HEK293 (cell line): Measurements from ENCODE around the gene MYOM1.

Experiments
- CTCF ChIA-PET: fragments of 350-600 bp; formaldehyde crosslinking; extraction: SDS; loops from one replicate; lab custom pipeline; 2021; ENCODE audit warnings: antibody characterized with exemption; lab: Yijun Ruan, JAX
- POLR2A ChIA-PET: fragments of 300-600 bp; formaldehyde crosslinking; extraction: SDS; loops from one replicate; lab custom pipeline; 2020; ENCODE audit warnings: antibody characterized with exemption, inconsistent platforms; lab: Yijun Ruan, JAX
- H3K27ac ChIP-seq: fragments of 200-500 bp; sonication (Bioruptor generic); 2 replicates; pipeline ENCODE4 v1.5.1; 2014; ENCODE audit warnings: low read depth, low read length, control low read depth, inconsistent platforms; ENCODE audit errors: extremely low read depth
- H3K36me3 ChIP-seq, 2 experiments: fragments of 200-500 bp in 1 of 2; sonication (Bioruptor generic) in 1 of 2; 1 replicate in 1 of 2; 2 replicates in 1 of 2; pipeline ENCODE4 v1.5.1; 2014 to 2017; ENCODE audit warnings: inconsistent platforms in 2 of 2, low read length in 2 of 2; ENCODE audit not compliant: control insufficient read depth in 2 of 2, insufficient read depth in 1 of 2
- H3K4me1 ChIP-seq: fragments of 200-500 bp; sonication (Bioruptor generic); 2 replicates; pipeline ENCODE4 v1.5.1; 2014; ENCODE audit warnings: mild to moderate bottlenecking, low read length, inconsistent platforms; ENCODE audit not compliant: control insufficient read depth, insufficient read depth
- H3K4me3 ChIP-seq: 2 replicates; pipeline ENCODE4 v1.5.1; 2011; ENCODE audit warnings: low read depth, mild to moderate bottlenecking, control low read depth, low read length, moderate library complexity
- H3K9me3 ChIP-seq: fragments of 200-500 bp; sonication (Bioruptor generic); 2 replicates; pipeline ENCODE4 v1.5.1; 2014; ENCODE audit warnings: low read depth, low read length, inconsistent platforms; ENCODE audit not compliant: control insufficient read depth, insufficient read depth
- EGR2 ChIP-seq: fragments of 450-650 bp; formaldehyde crosslinking; IDR thresholded peaks from 2 replicates; pipeline ENCODE4 v1.5.1; 2016; ENCODE audit warnings: low read depth, missing biosample characterization, missing genetic modification characterization
- KLF8 ChIP-seq: fragments of 450-650 bp; formaldehyde crosslinking; IDR thresholded peaks from 2 replicates; pipeline ENCODE4 v1.5.1; 2016; ENCODE audit warnings: missing biosample characterization, missing genetic modification characterization
- SP7 ChIP-seq: fragments of 450-650 bp; formaldehyde crosslinking; IDR thresholded peaks from 2 replicates; pipeline ENCODE4 v1.5.1; 2016; ENCODE audit warnings: missing biosample characterization, missing genetic modification characterization
- ZBTB48 ChIP-seq: fragments of 450-650 bp; formaldehyde crosslinking; IDR thresholded peaks from 2 replicates; pipeline ENCODE4 v1.5.1; 2016; ENCODE audit warnings: missing biosample characterization, missing genetic modification characterization
- ZFHX2 ChIP-seq: fragments of 450-650 bp; formaldehyde crosslinking; conservative IDR thresholded peaks from 2 replicates; pipeline ENCODE4 v1.5.1; 2016; ENCODE audit warnings: missing biosample characterization, missing genetic modification characterization
- ZFP37 ChIP-seq: fragments of 450-650 bp; formaldehyde crosslinking; IDR thresholded peaks from 2 replicates; pipeline ENCODE4 v1.5.1; 2016; ENCODE audit warnings: missing biosample characterization, missing genetic modification characterization
- ZNF169 ChIP-seq: fragments of 450-650 bp; formaldehyde crosslinking; IDR thresholded peaks from 2 replicates; pipeline ENCODE4 v1.5.1; 2016; ENCODE audit warnings: missing biosample characterization, missing genetic modification characterization
- ZNF24 ChIP-seq: fragments of 450-650 bp; formaldehyde crosslinking; IDR thresholded peaks from 2 replicates; pipeline ENCODE4 v1.5.1; 2016; ENCODE audit warnings: missing biosample characterization, missing genetic modification characterization
- ZNF274 ChIP-seq, 2 experiments: fragments of 200-500 bp in 1 of 2; fragments of 450-650 bp in 1 of 2; sonication (Bioruptor generic) in 1 of 2; formaldehyde crosslinking in 1 of 2; IDR thresholded peaks; 2 replicates each; pipeline versions ENCODE4 v1.5.1 to v1.6.1; 2014 to 2016; ENCODE audit warnings: borderline replicate concordance in 1 of 2, inconsistent platforms in 1 of 2, low read length in 1 of 2, missing biosample characterization in 1 of 2, missing genetic modification characterization in 1 of 2
- ZNF501 ChIP-seq: fragments of 450-650 bp; formaldehyde crosslinking; IDR thresholded peaks from 2 replicates; pipeline ENCODE4 v1.5.1; 2016; ENCODE audit warnings: missing biosample characterization, missing genetic modification characterization
- ZNF623 ChIP-seq: fragments of 450-650 bp; formaldehyde crosslinking; IDR thresholded peaks from 2 replicates; pipeline ENCODE4 v1.5.1; 2016; ENCODE audit warnings: missing biosample characterization, missing genetic modification characterization
- ZSCAN16 ChIP-seq: fragments of 450-650 bp; formaldehyde crosslinking; IDR thresholded peaks from 2 replicates; pipeline ENCODE4 v1.5.1; 2016; ENCODE audit warnings: missing biosample characterization, missing genetic modification characterization
- TF ChIP-seq, protein P1 (sequence below): fragments of 450-650 bp; formaldehyde crosslinking; conservative IDR thresholded peaks from 2 replicates; pipeline ENCODE4 v1.5.1; 2016; ENCODE audit warnings: low read depth, missing biosample characterization, missing genetic modification characterization
- TF ChIP-seq, protein P2 (sequence below): fragments of 450-650 bp; formaldehyde crosslinking; IDR thresholded peaks from 2 replicates; pipeline ENCODE4 v1.5.1; 2016; ENCODE audit warnings: missing biosample characterization, missing genetic modification characterization
- TF ChIP-seq, protein P3 (sequence below): fragments of 450-650 bp; formaldehyde crosslinking; IDR thresholded peaks from 2 replicates; pipeline ENCODE4 v1.5.1; 2017; ENCODE audit warnings: missing biosample characterization, mild to moderate bottlenecking, missing genetic modification characterization, moderate library complexity
- TF ChIP-seq, protein P4 (sequence below): fragments of 450-650 bp; formaldehyde crosslinking; IDR thresholded peaks from 2 replicates; pipeline ENCODE4 v1.5.1; 2016; ENCODE audit warnings: missing biosample characterization, missing genetic modification characterization
- TF ChIP-seq, protein P5 (sequence below): fragments of 450-650 bp; formaldehyde crosslinking; IDR thresholded peaks from 2 replicates; pipeline ENCODE4 v1.5.1; 2016; ENCODE audit warnings: missing biosample characterization, missing genetic modification characterization

Gene MYOM1

DNA sequence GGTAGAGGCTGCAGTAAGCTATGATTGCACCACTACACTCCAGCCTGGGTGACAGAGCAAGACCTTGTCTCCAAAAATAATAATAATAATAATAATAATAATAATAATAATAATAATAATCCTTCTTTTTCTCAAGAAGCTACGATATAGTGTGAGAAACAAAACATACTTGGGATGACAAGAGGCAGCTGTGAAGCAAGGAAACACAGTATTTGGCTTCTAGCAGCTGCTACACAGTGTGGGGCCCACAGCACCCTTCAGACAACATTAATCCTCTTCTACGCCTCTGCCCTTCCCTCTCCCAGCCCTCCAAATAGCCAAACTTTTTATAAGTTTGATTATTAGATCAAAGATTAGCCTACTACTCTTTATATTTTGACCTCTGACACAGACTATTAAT is 62.2 kb downstream of the MYOM1 start (continued):
- no peak for TF ChIP-seq ZBTB48

DNA sequence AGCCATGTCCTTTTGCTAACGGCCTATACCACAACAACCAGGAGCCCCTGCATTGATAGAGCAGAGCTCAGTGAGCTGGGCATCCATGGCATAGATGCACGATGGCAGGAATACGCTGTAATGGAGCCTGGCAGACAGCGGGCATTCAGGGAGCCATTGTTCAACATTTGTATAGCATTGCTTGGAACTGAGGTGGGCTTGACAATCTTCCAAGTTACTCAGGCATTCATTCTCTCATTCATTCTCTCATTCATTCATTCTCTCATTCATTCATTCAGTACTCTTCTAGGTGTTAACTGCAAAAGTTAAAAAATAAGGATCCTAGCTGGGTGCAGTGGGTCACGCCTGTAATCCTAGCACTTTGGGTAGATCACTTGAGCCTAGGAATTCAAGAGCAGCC is 62.7 kb downstream of the MYOM1 start:
- TF ChIP-seq ZNF274 (IDR thresholded peaks at IDR 0.05; ENCODE audit: low read length) (no peak), ZNF274 (tag by site-specific recombination; IDR thresholded peaks at IDR 0.05; ENCODE audit: borderline replicate concordance) (no peak), KLF8 (tag by site-specific recombination) (no peak), SP7 (tag by site-specific recombination) (no peak), ZNF24 (tag by site-specific recombination) (no peak), ZFP37 (tag by site-specific recombination) (no peak)
- TF ChIP-seq, protein P1, sequence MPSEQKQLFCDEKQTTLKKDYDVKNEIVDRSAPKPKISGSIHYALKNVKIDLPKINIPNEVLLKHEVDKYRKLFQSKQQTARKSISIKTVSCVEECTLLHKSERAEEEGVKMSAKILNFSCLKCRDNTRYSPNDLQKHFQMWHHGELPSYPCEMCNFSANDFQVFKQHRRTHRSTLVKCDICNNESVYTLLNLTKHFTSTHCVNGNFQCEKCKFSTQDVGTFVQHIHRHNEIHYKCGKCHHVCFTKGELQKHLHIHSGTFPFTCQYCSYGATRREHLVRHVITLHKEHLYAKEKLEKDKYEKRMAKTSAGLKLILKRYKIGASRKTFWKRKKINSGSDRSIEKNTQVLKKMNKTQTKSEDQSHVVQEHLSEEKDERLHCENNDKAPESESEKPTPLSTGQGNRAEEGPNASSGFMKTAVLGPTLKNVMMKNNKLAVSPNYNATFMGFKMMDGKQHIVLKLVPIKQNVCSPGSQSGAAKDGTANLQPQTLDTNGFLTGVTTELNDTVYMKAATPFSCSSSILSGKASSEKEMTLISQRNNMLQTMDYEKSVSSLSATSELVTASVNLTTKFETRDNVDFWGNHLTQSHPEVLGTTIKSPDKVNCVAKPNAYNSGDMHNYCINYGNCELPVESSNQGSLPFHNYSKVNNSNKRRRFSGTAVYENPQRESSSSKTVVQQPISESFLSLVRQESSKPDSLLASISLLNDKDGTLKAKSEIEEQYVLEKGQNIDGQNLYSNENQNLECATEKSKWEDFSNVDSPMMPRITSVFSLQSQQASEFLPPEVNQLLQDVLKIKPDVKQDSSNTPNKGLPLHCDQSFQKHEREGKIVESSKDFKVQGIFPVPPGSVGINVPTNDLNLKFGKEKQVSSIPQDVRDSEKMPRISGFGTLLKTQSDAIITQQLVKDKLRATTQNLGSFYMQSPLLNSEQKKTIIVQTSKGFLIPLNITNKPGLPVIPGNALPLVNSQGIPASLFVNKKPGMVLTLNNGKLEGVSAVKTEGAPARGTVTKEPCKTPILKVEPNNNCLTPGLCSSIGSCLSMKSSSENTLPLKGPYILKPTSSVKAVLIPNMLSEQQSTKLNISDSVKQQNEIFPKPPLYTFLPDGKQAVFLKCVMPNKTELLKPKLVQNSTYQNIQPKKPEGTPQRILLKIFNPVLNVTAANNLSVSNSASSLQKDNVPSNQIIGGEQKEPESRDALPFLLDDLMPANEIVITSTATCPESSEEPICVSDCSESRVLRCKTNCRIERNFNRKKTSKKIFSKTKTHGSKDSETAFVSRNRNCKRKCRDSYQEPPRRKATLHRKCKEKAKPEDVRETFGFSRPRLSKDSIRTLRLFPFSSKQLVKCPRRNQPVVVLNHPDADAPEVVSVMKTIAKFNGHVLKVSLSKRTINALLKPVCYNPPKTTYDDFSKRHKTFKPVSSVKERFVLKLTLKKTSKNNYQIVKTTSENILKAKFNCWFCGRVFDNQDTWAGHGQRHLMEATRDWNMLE (tag by site-specific recombination): no peak
- Histone ChIP-seq H3K4me1 (0 out of 2 replicates have a peak, but pooled peaks cover 6% of the 10 kb centered on the region), H3K9me3 (no peaks in the 10 kb centered on the region), H3K36me3 (no peaks in the 10 kb centered on the region), H3K4me3 (no peak overlapping the region), H3K27ac (no peak overlapping the region)
- CTCF ChIA-PET: interaction anchor here (0.8 to 1.0 kb wide), 2 partner anchors 28 to 224 kb away, joined by 3 to 4 read pairs; no protein-coding TSS in a partner anchor
- POLR2A ChIA-PET: no interaction called here

DNA sequence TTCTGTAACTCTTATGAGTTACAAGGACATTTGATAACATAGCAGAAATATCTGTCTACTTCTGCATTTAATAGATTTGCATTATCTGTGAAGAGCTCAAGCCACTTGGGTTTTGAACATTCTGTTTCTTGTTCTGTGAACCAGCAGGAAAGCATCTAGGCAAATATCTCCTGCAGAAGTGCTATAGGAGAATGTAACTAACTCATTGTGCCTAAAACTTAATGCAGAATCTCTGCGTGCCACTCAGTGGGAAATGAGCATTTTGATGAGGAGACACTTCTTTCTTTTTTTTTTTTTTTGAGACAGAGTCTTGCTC is 63.5 kb downstream of the MYOM1 start:
- POLR2A ChIA-PET: no interaction called here
- no peak overlapping the region for H3K4me3 ChIP-seq
- H3K4me1 ChIP-seq: 0 out of 2 replicates have a peak, but pooled peaks cover 6% of the 10 kb centered on the region
- no peaks in the 10 kb centered on the region for H3K36me3 ChIP-seq
- no peak overlapping the region for H3K27ac ChIP-seq
- TF ChIP-seq ZSCAN16 (no peak), ZNF623 (tag by site-specific recombination) (no peak), ZNF501 (tag by site-specific recombination) (no peak), ZNF169 (tag by site-specific recombination) (no peak), ZFHX2 (tag by site-specific recombination) (no peak), EGR2 (tag by site-specific recombination) (no peak)
- TF ChIP-seq, protein P2, sequence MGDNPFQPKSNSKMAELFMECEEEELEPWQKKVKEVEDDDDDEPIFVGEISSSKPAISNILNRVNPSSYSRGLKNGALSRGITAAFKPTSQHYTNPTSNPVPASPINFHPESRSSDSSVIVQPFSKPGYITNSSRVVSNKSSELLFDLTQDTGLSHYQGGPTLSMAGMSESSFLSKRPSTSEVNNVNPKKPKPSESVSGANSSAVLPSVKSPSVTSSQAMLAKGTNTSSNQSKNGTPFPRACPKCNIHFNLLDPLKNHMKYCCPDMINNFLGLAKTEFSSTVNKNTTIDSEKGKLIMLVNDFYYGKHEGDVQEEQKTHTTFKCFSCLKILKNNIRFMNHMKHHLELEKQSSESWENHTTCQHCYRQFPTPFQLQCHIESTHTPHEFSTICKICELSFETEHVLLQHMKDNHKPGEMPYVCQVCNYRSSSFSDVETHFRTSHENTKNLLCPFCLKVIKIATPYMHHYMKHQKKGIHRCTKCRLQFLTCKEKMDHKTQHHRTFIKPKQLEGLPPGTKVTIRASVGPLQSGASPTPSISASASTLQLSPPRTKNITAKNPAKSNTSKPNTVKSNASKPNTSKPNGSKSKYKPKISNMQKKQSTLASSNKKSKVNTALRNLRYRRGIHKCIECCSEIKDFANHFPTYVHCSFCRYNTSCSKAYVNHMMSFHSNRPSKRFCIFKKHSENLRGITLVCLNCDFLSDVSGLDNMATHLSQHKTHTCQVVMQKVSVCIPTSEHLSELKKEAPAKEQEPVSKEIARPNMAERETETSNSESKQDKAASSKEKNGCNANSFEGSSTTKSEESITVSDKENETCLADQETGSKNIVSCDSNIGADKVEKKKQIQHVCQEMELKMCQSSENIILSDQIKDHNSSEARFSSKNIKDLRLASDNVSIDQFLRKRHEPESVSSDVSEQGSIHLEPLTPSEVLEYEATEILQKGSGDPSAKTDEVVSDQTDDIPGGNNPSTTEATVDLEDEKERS (tag by site-specific recombination): no peak
- TF ChIP-seq, protein P3, sequence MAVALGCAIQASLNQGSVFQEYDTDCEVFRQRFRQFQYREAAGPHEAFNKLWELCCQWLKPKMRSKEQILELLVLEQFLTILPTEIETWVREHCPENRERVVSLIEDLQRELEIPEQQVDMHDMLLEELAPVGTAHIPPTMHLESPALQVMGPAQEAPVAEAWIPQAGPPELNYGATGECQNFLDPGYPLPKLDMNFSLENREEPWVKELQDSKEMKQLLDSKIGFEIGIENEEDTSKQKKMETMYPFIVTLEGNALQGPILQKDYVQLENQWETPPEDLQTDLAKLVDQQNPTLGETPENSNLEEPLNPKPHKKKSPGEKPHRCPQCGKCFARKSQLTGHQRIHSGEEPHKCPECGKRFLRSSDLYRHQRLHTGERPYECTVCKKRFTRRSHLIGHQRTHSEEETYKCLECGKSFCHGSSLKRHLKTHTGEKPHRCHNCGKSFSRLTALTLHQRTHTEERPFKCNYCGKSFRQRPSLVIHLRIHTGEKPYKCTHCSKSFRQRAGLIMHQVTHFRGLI (tag by site-specific recombination): no peak
- TF ChIP-seq, protein P4, sequence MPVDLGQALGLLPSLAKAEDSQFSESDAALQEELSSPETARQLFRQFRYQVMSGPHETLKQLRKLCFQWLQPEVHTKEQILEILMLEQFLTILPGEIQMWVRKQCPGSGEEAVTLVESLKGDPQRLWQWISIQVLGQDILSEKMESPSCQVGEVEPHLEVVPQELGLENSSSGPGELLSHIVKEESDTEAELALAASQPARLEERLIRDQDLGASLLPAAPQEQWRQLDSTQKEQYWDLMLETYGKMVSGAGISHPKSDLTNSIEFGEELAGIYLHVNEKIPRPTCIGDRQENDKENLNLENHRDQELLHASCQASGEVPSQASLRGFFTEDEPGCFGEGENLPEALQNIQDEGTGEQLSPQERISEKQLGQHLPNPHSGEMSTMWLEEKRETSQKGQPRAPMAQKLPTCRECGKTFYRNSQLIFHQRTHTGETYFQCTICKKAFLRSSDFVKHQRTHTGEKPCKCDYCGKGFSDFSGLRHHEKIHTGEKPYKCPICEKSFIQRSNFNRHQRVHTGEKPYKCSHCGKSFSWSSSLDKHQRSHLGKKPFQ (tag by site-specific recombination): no peak
- TF ChIP-seq, protein P5, sequence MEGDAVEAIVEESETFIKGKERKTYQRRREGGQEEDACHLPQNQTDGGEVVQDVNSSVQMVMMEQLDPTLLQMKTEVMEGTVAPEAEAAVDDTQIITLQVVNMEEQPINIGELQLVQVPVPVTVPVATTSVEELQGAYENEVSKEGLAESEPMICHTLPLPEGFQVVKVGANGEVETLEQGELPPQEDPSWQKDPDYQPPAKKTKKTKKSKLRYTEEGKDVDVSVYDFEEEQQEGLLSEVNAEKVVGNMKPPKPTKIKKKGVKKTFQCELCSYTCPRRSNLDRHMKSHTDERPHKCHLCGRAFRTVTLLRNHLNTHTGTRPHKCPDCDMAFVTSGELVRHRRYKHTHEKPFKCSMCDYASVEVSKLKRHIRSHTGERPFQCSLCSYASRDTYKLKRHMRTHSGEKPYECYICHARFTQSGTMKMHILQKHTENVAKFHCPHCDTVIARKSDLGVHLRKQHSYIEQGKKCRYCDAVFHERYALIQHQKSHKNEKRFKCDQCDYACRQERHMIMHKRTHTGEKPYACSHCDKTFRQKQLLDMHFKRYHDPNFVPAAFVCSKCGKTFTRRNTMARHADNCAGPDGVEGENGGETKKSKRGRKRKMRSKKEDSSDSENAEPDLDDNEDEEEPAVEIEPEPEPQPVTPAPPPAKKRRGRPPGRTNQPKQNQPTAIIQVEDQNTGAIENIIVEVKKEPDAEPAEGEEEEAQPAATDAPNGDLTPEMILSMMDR: no peak
- H3K9me3 ChIP-seq: no peaks in the 10 kb centered on the region
- CTCF ChIA-PET: no interaction called here
